ENCODE data around the gene CASP2.

GRCh38 chr7:143321242-143321641 is 33.1 kb downstream of the CASP2 start:
- TF ChIP-seq CTCF (IDR thresholded peaks at IDR 0.05; ENCODE audit: low read depth, low read length) (no peak), EZH2phosphoT487 (IDR thresholded peaks at IDR 0.05; ENCODE audit: low read depth) (no peak)
